GM10248 (cell line): ENCODE data around the gene GGACT.

Experiments
- CTCF ChIA-PET: fragments of 300-600 bp; sonication (Branson Sonifier 250); formaldehyde crosslinking; extraction: SDS; loops from one replicate; lab custom pipeline; 2021; ENCODE audit warnings: antibody characterized with exemption; lab: Yijun Ruan, JAX
- POLR2A ChIA-PET: fragments of 350-650 bp; sonication (Branson Sonifier 250); formaldehyde crosslinking; extraction: SDS; loops from one replicate; lab custom pipeline; 2020; ENCODE audit warnings: antibody characterized with exemption; lab: Yijun Ruan, JAX
- DNase-seq: peaks from one replicate; pipeline ENCODE4 v3.0.0; 2012; ENCODE audit errors: extremely low spot score
- CTCF ChIP-seq: IDR thresholded peaks from 2 replicates; pipeline ENCODE4 v1.5.1; 2012; ENCODE audit warnings: mild to moderate bottlenecking, low read depth; ENCODE audit errors: extremely low read depth, missing control alignments, control extremely low read depth

GGACT gene

GRCh38 chr13:100588331-100589177 is at the start of gene GGACT:
Gene GGACT (minus strand): TSS chr13:100588789. CDS start chr13:100532591, 56,198 bp downstream.
- DNase-seq = peak; percentile 93
- TF ChIP-seq CTCF = peak; percentile 89
- ChIA-PET CTCF (interaction anchor here (0.7 to 7.0 kb wide), 13 partner anchors 8 to 932 kb away, joined by 3 to 88 read pairs (median 4); partner anchors contain the start of gene TMTC4), POLR2A (interaction anchor here (0.6 kb wide), 1 partner anchor 1521 kb away, joined by 3 read pairs; no protein-coding TSS in a partner anchor)

- CTCF ChIA-PET = interaction anchor here (1.6 to 2.0 kb wide), 2 partner anchors 11 to 14 kb away, joined by 6 read pairs; no protein-coding TSS in a partner anchor
- TF ChIP-seq CTCF = no peak
- POLR2A ChIA-PET = no interaction called here
- DNase-seq = no peak
Observed at GRCh38 chr13:100637796-100638195, 49.2 kb upstream of the GGACT start.

- ChIA-PET CTCF (interaction anchor here (1.6 to 2.0 kb wide), 2 partner anchors 11 to 13 kb away, joined by 6 read pairs; no protein-coding TSS in a partner anchor), POLR2A (no interaction called here)
- DNase-seq = no peak
- no peak for TF ChIP-seq CTCF
Observed at GRCh38 chr13:100637380-100637779, 48.8 kb upstream of the GGACT start.

GRCh38 chr13:100636441-100636840 is 47.9 kb upstream of the GGACT start:
- POLR2A ChIA-PET = no interaction called here
- DNase-seq = no peak
- TF ChIP-seq CTCF = no peak
- CTCF ChIA-PET = interaction anchor here (0.9 to 1.6 kb wide), 2 partner anchors 10 to 47 kb away, joined by 3 to 6 read pairs; no protein-coding TSS in a partner anchor

- ChIA-PET POLR2A (no interaction called here), CTCF (interaction anchor here (0.9 to 1.6 kb wide), 2 partner anchors 8 to 47 kb away, joined by 3 read pairs; no protein-coding TSS in a partner anchor)
- DNase-seq = no peak
- TF ChIP-seq CTCF = no peak
Observed at GRCh38 chr13:100636004-100636403, 47.4 kb upstream of the GGACT start.

DNA sequence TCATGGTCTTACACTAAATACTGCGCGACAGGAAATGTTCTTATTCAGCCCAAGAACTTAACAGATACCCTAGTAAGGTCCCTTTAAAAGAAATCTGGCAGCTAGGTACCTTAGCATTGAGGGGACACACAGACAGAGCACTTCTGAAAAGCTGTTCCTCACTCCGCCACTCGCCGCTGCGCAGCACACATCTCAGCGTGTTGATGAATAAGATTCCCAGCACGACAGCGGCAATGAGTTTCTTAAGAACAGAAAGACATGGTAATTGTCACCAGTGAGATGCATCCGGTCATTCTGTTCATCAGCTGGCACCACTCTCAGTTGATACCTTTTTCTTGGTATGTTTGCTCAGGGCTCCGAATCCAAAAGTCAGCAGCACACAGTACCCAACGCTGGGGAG is 46.1 kb upstream of the GGACT start:
- CTCF ChIA-PET = interaction anchor here (1.1 to 1.6 kb wide), 2 partner anchors 9 to 10 kb away, joined by 3 read pairs; no protein-coding TSS in a partner anchor
- no peak for DNase-seq
- TF ChIP-seq CTCF = no peak
- POLR2A ChIA-PET = no interaction called here
